Measurements from ENCODE around the gene MAP2K5.

DNA sequence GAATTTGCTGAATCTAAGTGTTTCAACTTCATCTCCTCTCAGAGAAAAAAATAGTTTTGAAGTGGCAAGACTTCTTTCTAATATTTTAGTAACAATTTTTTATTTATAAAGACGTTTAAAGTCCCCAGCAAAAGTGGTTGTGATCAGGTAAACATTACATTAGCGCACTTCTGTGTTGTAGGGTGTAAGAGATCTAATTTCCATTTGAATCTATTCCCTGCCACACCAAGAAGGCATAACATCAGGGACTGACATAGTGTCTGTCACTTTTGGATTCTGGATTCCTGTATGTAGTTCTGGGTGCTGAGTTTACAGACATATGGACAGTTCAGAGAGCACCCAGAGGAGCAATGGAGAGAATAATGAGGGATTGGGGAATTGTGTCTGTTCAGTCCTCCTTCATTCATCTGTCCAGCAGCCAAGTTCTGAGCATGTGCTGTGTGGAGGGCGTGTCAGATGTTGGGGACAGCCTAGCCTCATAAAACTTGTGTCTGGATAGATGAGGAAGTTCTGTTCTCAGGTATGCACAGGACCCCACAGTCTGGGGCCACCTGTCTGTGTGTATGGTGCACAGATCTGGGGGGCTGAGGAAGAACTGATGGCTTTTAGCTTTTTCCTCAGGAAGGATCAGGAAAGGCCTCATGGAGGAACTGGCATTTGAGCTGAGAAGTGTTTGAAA is 65.6 kb downstream of the MAP2K5 start:
- TF ChIP-seq EP300 (IDR thresholded peaks at IDR 0.05; ENCODE audit: borderline replicate concordance in 1 of 2, control insufficient read depth in 1 of 2, low read depth in 2 of 2, low read length in 2 of 2), result no peak
- no peak for TF ChIP-seq MXI1 (IDR thresholded peaks at IDR 0.05; ENCODE audit: low read depth, low read length)
- no peak for TF ChIP-seq CTCF (IDR thresholded peaks at IDR 0.05 in 2 of 3, conservative IDR thresholded peaks at IDR 0.05 in 1 of 3; ENCODE audit: control insufficient read depth in 2 of 3, extremely low read depth in 1 of 3, insufficient read depth in 1 of 3, low read depth in 3 of 3, low read length in 3 of 3)
- no peak for TF ChIP-seq SRF (IDR thresholded peaks at IDR 0.05; ENCODE audit: low read depth in 2 of 2, low read length in 2 of 2)
- no peak for TF ChIP-seq SMAD1 (IDR thresholded peaks at IDR 0.05; ENCODE audit: low read depth, partially characterized antibody)
- no peak for TF ChIP-seq EGR1 (IDR thresholded peaks at IDR 0.05; ENCODE audit: borderline replicate concordance in 1 of 2, low read depth in 2 of 2, low read length in 2 of 2)
- TF ChIP-seq RBBP5 (conservative IDR thresholded peaks at IDR 0.05), result no peak

Data from GM12878 (cell line).